Astrocyte of the hippocampus (primary cell): Measurements from ENCODE around the gene SHC2.
A peak's percentile ranks its signal among the peaks of the same experiment; 100 is the strongest.
"Not testable (repeated sequence)": the region's sequence is repeated elsewhere in the genome, so short reads cannot be mapped to it uniquely, and the experiment has no call there.

Source experiments
- DNase-seq: peaks from one replicate; pipeline ENCODE4 v3.0.0; 2011; ENCODE audit warnings: low read depth, low spot score

Gene SHC2

DNA sequence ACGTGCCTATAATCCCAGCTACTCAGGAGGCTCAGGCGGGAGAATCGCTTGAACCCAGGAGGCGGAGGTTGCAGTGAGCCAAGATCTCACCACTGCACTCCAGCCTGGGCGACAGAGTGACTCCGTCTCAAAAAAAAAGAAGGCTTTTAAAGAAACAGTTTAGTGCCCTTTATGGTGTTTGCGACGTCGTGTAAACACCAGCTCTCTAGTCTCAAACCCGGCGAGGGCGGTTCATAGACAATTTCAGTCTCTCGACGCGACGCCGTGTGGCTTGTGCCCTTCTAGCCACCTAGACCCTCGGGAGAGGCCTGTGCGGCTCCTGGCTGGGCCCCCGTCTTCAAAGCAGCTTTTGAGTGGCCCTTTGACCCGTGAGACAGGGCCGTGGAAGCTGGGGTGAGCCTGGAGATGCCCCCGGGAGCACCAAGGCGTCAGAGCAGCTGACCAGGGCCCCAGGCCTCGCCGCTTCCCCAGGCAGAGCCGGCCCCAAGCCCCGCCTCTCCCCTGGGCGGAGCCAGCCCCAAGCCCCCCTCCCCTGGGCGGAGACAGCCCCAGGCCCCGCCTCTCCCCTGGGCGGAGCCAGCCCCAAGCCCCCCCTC is 30.4 kb upstream of the SHC2 start:
- DNase-seq = no peak

DNA sequence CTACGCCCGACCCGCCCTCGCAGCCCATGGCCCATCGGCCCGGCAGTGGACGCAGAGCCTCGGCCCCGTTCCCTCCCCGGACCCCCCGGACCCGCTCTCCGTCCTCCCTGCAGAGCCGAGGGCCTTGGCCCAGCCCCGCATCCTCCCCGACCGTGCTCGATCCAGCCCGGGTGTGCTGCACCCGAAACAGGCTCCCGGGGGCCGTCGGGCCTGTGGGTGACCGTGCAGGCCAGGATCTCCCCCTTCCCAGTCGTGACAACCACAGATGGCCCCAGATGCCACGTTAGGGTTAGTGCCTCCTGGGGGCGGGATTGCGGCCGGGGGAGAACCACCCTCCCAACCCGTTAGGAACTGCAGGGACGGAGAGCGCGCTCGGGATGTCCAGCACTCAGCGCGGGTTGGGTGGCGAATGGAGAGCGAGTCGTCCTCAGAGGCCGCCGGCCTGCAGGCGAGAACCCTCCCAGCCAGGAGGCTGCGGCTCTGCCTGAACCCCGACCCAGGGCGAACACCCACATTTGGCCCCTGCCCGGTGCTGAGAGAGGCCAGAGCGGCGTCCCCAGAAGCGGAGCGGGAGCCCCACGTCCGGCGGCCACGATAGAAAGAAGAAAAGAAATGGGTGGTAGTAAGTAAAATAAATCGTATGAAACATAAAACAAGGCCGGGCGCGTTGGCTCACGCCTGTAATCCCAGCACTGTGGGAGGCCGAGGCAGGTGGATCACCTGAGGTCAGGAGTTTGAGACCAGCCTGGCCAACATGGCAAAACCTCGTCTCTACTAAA is 28.8 kb upstream of the SHC2 start:
- peak; percentile 55 for DNase-seq

DNA sequence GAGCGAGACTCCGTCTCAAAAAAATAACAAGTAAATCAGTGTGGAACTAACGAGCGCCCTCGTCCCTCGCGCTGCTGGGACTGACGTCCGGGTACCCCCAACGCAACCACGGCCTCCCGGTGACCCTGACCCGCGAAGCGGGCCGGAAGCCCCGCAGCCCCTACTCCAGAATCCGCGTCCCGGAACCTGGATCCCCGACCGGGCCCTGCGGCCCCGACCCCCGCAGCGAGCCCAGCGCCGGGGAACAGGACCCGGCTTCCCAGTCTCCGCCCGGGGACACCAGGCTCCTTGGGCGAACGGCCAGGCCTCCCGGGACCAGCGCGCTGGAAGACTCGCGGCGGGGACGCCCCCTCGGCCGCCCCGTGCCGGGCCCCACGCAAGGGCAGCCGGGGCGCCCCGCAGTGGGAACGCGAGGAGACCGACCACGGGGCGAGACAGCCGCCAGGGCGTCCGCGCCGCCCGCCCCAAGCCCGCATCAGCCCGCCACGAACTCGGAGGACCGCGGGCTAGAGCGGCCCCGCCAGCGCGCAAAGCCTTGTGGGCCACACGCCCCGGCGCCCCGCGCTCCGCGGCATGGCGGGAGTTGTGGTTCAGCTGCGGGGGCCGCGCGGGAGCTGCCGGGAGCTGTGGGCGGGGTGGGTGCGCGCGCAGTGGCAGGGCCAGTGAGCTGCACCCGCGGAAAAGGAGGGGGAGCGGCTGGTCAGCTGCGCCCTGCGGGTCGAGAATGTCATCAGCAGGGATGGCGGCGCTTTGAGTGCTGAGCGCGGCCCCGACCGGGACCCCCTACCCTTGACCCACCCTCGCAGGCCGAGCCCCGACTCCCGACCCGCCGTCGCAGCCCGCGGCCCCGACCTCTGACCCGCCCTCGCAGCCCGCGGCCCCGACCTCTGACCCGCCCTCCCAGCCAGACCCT is 27.9 kb upstream of the SHC2 start:
- peak; percentile 99 for DNase-seq

DNA sequence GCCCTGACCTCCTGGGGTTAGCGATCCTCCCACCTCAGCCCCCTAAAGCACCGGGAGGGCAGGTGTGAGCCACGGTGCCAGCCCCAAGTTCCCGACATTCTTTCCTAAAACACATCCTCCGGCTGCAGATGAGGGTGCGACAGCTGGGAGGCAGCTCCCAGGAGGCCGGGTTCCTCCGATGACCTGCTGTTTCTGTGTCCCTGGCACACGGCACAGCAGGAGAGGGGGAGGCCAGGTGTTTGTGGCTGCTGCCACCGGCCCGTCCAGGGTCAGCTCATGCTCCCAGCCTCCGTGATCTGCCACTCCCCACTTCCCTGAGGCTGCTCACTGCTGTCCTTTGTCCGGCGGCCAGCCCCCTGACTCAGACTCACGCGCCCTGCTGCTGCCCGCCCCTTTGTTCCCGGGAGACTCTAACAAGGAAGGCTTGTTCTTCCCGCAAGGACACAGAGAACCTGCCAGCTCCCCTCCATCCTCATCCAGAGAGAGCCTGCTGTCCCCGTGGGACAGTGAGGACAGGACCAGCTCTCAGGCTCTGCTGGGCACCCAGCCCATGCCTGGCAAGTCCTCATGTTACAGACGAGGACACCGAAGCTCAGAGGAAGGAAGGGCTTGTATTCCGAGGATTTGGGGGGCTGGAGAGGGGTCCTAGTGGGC is 24.9 kb upstream of the SHC2 start:
- DNase-seq = peak; percentile 91

DNA sequence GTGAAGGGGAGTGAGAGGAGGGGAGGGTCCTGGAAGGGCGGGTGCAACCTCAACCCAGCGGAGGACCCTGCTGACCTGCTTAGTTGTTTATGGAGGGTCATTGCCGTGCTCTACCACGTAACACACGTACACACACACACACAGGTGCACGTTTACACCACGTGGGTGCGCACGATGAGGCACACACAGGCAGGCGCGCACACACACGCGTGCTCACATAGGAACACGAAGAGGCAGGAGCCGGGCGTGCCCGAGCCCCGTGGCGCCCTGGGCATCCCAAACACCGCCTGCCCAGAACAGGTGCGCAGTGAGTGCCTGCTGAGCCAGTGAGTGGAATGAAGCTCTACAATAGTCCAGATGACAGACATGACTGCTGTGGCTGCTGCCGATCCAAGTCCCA is 24.2 kb upstream of the SHC2 start:
- no peak for DNase-seq

DNA sequence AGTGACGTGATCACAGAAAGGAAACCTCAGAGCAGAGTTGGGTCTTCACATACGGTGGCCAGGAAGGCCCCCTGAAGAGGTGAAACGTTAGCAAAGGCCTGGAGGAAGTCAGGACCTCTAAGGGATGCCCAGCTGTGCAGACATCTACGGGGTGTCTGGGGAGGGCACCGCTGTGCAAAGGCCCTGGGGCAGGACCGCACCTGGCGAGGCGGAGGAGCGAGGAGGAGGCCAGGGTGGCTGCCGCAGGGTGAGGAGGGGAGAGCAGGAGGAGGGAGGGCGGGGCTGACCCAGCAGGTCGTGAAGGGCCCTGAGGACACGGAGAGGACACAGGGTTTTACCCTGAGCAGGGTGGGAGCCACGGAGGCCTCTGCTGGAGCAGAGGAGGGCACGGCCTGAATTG is 23.7 kb upstream of the SHC2 start:
- DNase-seq = no peak

DNA sequence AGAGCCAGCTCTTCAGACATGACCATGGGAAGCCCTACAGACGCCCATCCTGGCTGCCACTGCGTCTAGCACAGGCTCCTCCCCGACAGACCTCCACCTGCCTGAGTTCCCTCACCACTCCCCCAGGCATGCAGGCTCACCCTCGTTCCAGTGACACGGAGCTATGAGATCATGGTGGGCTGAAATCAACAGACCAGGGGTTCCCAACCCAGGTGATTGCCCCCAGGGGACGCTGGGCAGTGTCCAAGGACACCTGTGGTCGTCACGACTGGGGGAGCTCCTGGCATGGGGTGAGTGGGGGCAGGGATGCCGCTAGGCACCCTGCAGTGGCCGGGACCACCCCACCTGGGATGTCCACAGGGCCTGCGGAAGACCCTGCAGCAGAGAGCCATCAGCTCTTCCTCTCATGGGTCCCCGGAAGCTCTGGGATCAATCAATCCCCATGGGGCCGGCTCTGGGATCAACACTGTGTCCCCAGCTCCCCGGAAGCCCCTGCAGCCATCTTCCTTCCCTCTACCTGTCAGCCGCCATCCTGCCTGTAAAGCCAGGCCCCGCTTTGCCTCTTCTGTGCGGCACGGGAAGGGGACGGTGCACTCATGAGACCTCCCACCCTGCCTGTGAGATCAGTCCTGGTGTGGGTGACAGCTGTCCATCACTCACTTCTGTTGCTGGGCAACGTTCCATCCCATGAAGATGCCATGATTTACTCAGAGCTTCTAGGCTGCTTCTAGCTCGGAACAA is 22.7 kb upstream of the SHC2 start:
- no peak for DNase-seq

DNA sequence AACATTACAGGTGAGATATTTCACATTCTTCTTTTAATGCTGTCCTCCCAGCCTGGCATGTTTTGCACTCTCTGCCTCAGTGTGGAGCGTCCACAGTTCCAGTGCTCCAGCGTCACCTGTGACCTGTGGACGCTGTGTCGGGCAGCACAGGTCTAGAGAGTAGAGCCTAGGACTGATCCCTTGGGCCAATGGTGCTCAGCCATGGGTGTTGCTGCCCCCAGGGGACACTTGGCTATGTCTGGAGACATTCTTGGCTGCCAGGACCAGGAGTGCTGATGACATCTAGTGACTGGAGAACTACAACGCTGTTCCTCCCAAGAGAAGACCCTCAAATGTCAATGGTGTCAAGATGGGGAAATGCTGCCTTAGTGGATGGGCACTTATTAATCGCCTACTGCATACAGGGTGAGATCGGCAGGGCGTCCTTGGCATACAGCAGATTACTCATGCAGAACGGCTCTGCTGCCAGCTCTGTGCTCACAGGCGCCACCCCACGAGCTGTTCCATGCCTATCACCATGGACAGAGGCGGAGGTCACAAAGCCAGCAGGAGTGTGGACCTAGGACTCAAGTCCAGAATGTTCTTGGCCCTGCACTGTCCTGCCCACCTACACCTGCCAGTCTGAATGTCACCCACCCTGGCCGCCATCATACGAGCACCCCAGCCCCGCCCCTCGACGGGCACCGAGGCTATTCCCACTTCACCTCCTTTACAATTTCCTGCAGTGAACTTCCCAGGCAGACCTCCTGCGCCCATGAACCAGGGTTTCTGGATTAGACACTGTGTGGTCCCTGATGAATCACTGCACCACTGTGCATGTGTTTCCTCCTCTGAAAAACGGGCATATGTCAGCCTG is 21.6 kb upstream of the SHC2 start:
- no peak for DNase-seq

DNA sequence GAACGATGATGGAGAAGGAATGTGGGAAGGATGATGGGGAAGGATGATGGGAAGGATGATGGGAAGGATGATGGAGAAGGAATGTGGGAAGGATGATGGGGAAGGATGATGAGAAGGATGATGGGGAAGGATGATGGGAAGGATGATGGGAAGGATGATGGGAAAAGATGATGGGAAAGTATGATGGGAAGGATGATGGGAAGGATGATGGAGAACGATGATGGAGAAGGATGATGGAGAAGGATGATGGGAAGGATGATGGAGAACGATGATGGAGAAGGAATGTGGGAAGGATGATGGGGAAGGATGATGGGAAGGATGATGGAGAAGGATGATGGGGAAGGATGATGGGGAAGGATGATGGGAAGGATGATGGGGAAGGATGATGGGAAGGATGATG is 20.3 kb upstream of the SHC2 start:
- not testable (repeated sequence) for DNase-seq

DNA sequence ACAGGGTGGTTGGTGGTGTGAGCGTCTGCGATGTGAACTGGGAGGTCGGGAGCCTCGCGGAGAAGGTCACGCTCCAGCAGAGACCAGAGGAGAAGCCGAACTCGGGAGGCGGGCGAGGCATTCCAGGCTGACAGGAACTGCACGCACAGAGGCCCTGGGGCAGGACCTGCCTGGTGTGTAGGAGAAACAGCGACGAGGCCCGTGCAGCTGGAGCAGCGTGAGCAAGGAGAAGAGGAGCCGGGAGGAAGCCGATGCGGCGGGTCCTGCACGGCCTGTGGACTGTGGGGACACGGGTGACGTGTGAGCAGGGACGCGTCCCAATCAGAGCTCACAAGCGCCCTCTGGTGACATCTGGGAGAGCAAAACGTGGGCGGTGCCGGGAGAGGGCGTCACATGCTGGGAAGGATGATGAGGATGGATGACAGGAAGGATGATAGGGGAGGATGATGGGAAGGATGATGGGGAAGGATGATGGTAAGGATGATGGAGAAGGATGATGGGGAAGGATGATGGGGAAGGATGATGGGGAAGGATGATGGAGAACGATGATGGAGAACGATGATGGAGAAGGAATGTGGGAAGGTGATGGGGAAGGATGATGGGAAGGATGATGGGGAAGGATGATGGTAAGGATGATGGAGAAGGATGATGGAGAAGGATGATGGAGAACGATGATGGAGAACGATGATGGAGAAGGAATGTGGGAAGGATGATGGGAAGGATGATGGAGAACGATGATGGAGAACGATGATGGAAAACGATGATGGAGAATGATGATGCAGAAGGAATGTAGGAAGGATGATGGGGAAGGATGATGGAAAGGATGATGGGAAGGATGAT is 19.4 kb upstream of the SHC2 start:
- DNase-seq = peak; percentile 51

DNA sequence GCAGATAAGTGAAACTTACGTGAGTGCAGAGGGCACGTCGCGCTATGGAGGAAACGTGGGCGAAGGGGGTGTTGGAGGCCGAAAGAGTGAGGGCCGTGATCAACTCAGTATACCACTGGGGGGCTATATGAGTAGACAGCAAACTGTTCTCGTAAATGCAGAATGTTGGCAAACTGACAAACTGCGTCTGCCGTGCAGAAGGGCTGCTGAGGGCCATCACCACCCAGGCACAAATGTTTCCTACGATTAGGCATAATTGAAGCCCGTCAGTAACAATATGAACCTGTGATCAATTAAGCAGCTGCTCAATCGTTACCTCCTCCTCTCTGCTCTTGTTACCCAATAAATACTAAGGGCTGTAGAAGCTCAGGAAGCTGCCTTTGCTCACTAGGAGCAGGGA is 18.1 kb upstream of the SHC2 start:
- no peak for DNase-seq

DNA sequence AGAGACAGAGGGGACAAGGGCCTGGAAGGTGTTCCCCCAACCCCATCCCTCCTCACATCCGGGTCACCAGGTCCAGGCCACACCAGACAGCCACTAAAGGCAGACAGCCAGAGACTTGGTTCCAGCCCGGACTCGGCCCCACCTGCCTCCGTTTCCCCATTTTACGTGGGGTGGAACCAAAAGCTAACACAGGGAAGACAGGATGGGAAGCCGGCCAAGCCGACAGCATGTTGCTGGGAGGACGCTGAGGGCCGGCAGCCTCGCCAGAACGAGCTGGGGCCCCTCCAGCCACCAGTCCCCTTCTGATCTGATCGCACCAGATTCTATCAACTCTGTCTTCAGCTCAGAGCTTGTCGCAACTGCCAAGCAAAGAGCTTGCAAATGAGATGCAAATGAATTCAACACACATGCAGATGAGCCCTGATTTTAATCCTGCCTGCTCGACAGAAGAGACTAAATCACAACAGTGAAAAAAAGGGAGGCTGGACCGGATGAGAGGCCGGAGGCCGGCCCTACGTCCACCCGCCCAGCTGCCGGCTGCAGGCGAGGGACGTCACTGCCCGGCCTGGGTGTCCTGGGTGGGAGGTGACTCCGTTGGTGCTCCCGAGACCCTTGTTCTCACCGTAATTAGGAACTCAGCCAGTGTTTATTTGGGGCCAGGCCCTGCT is 17.5 kb upstream of the SHC2 start:
- DNase-seq = no peak

DNA sequence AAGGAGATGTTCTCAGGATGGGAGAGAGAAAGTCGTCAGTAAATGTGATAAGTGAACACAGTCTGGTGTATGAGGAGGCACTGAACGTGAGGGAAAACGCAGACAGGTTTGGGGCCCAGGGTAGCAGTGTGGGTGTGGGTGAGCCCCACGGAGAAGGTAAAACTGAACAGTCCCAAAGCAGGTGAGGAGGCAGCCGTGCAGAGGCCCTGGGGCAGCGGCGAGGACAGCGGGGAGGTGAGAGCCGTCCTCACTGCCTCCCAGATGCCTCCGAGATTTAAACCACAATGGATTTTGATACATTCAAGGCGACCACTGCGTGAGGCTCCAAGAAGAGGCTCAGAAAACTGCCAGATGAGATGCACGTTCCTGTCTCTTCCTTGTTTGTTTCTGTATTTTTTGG is 14.5 kb upstream of the SHC2 start:
- DNase-seq = no peak

DNA sequence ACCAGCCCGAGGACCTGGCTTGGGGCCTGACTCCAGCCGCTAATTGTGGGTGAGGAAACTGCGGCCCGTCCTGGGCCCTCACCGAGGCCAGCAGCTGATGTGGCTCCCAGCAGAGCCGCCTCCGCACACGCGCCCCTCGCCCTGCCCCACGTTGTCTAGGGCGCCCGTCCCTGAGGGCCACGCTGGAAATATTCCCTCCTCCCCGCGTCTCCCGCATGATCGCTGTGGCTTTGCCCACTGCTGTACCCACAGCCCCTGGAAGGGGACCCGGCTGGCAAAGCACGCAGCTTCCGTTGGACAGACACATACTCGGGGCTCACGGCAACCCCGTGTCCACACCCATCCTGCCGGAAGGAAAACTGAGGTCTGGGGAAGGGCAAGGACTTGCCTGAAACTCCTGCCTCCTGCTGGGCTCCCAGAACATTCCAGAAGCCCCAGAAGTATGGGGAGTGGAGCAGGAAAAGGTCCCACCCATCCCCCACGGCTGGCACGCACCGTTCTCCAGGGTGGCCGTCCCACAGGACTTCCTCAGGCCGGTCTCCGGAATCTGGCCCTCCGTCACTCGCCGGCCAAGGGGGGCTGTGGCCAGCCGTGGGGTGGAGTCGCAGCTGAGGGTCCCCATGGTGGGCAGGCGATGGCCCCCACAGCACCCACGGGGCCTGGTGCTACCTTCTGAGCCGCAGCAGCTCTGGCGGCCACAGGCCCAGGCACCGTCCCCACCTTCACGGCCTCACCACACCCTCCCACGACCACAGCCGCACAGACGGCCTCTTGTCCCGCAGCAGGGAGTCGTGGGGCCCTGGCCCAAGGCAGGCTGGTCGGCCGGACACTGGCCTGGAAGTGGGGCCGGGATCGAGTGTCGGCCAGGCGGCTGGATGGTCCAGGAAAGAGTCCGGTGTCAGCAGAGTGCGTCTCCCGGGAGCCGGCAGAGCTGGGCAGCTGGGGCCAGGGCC is 13.6 kb upstream of the SHC2 start:
- no peak for DNase-seq

DNA sequence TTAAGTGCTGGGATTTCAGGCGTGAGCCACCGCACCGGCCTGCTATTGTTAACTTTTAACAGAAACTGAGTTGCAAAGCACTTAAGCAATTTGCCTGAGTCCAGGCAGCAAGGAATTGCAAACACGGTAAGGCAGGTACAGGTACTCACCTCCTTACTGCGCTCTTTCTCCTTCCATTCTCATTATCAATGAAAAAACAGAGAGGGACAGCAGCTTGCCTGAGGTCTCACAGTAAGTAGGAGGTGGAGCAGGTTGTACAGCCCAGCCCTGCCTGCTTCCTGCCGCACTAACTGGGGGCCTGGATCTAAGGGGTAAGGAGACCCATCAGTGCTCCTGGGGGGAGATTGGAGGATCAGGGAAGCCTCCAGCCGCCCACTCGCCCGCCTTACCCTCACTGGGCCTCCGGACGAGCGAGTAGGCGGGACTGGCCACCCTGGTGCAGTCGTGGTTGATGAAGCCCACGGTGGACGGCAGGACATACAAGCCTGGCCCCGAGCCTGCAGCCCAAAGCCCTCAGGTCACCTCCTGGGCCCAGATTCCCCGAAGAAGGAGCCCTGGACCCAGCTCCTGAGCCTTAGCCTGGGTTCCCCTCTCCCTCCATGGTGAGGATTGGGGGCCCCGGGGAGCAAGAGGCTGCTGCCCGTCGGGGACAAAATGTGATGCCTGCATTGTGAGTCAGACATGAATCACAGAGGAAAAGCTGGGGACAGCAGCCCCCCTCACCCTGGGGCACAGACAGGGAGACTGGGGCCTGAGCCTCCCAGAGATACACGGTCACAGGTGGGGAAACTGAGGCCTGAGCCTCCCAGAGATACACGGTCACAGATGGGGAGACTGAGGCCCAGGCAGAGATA is 11.4 kb upstream of the SHC2 start:
- DNase-seq = no peak

DNA sequence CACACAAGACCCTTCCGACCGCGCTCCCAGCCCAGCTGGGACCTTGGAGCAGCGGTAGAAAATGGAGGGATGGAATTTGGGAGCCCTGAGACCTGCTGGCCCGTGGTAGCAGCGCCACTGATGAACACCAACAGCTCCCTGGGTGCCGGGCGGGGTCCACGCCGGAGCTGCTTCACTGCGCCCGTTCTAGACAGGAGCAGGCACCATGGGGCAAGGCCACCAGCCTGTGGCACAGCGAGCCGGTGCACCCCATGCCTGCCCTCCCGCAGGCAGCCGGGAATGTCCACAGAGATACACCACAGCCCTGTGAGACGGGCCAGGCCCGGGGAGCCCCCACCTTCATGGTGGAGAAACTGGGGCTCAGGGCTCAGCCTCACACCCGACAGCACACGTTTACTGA is 9.9 kb upstream of the SHC2 start:
- no peak for DNase-seq

DNA sequence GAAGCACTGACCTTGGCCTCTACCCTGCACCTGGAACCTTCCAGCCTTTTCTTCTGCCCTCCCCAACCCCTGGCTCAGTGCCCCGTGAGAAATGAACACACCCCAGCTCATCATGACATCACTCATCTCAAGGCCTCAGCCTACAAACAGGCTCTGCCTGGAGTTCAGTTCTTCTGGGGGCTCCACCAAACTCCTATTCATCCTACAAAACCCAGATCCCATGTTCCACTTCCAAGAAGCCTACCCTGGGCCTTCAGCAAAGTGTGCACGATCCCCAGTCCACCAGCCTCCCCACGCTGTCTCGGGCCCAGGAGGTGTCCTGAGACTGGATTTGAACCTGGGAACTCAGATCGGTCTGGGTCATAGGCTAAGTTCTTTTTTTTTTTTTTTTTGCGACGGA is 9.0 kb upstream of the SHC2 start:
- no peak for DNase-seq
